Mesendoderm (in vitro differentiated cells): ENCODE results near the gene MAPKAPK5.

ENCODE experiments used
- DNase-seq: peaks from one replicate; pipeline ENCODE4 v3.0.0; 2013
- H2AK5ac ChIP-seq: 2 replicates; pipeline ENCODE4 v1.6.1; 2013; ENCODE audit warnings: low read length, inconsistent platforms
- H2BK120ac ChIP-seq: 2 replicates; pipeline ENCODE4 v1.6.1; 2013; ENCODE audit warnings: low read depth, mild to moderate bottlenecking, low read length, moderate library complexity, mixed read lengths
- H2BK15ac ChIP-seq: replicated peaks from 2 replicates; pipeline ENCODE4 v1.6.1; 2013; ENCODE audit warnings: low read depth, mild to moderate bottlenecking, moderate library complexity
- H2BK5ac ChIP-seq: 2 replicates; pipeline ENCODE4 v1.6.1; 2013; ENCODE audit warnings: low read length, inconsistent platforms
- H3K18ac ChIP-seq: 2 replicates; pipeline ENCODE4 v1.6.1; 2013; ENCODE audit warnings: mild to moderate bottlenecking, low read length, mixed read lengths
- H3K23ac ChIP-seq: one replicate; pipeline ENCODE4 v1.6.1; 2013; ENCODE audit warnings: low read length
- H3K27ac ChIP-seq: 2 replicates; pipeline ENCODE4 v1.5.1; 2013; ENCODE audit warnings: low read depth, mild to moderate bottlenecking, inconsistent platforms, low read length, moderate library complexity
- H3K27me3 ChIP-seq: 2 replicates; pipeline ENCODE4 v1.6.1; 2013; ENCODE audit warnings: low read length, control low read depth, mild to moderate bottlenecking, inconsistent platforms; ENCODE audit not compliant: insufficient read depth, poor library complexity
- H3K36me3 ChIP-seq: 2 replicates; pipeline ENCODE4 v1.6.1; 2013; ENCODE audit warnings: low read length, inconsistent platforms; ENCODE audit not compliant: control insufficient read depth, insufficient read depth
- H3K4ac ChIP-seq: one replicate; pipeline ENCODE4 v1.6.1; 2013; ENCODE audit warnings: low read depth, mild to moderate bottlenecking, low read length, moderate library complexity
- H3K4me1 ChIP-seq: 2 replicates; pipeline ENCODE4 v1.6.1; 2013; ENCODE audit warnings: low read depth, low read length, inconsistent platforms; ENCODE audit not compliant: control insufficient read depth
- H3K4me2 ChIP-seq: 2 replicates; pipeline ENCODE4 v1.6.1; 2013; ENCODE audit warnings: low read length
- H3K4me3 ChIP-seq: 2 replicates; pipeline ENCODE4 v1.5.1; 2013; ENCODE audit warnings: mild to moderate bottlenecking, low read length
- H3K56ac ChIP-seq: one replicate; pipeline ENCODE4 v1.6.1; 2013; ENCODE audit warnings: low read length
- H3K79me1 ChIP-seq: 2 replicates; pipeline ENCODE4 v1.6.1; 2013; ENCODE audit warnings: low read length, inconsistent platforms
- H3K79me2 ChIP-seq: 2 replicates; pipeline ENCODE4 v1.6.1; 2013; ENCODE audit warnings: mild to moderate bottlenecking, low read length; ENCODE audit not compliant: control insufficient read depth, insufficient read depth
- H3K9ac ChIP-seq: 2 replicates; pipeline ENCODE4 v1.6.1; 2013; ENCODE audit warnings: low read length, inconsistent platforms
- H4K5ac ChIP-seq: one replicate; pipeline ENCODE4 v1.6.1; 2013; ENCODE audit warnings: low read length
- H4K8ac ChIP-seq: one replicate; pipeline ENCODE4 v1.6.1; 2013; ENCODE audit warnings: low read depth, mild to moderate bottlenecking, control low read depth, low read length, moderate library complexity
- WGBS: extraction: QIAGEN DNeasy Blood & Tissue Kit; methylation state at CpG from one replicate; pipeline ENCODE4 v1.1.7; 2013; ENCODE audit warnings: low lambda C conversion rate, missing lambda C conversion rate; ENCODE audit not compliant: insufficient coverage; ENCODE audit errors: extremely low coverage; 5-methylcytosine and 5-hydroxymethylcytosine counted together

Gene MAPKAPK5

DNA sequence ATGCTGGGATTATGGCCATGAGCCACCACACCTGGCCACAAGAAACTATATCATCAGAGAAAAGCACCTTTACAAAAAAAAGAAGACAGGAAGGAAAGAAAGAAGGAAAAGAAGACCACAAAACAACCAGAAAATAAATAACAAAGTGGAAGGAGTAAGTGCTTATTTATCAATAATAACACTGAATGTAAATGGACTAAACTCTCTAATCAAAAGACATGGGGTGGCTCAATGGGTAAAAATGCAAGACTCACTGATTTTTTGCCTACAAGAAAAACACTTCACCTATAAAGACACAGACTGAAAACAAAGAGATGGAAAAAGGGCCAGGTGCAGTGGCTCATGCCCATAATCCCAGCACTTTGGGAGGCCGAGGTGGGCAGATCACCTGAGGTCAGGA is 65.7 kb downstream of the MAPKAPK5 start:
- Histone ChIP-seq H3K4me1 (no peaks in the 10 kb centered on the region), H3K4ac (no peak overlapping the region), H4K8ac (no peak overlapping the region), H2BK120ac (no peak overlapping the region), H3K18ac (no peak overlapping the region), H3K79me1 (no peaks in the 10 kb centered on the region), H2AK5ac (no peak overlapping the region), H3K79me2 (no peaks in the 10 kb centered on the region), H3K4me3 (no peak overlapping the region), H3K23ac (no peak overlapping the region), H3K56ac (no peak overlapping the region), H3K36me3 (no peaks in the 10 kb centered on the region), H3K9ac (no peak overlapping the region), H2BK15ac (no peak overlapping the region), H4K5ac (no peak overlapping the region), H2BK5ac (no peak overlapping the region), H3K27ac (no peak overlapping the region), H3K27me3 (no peaks in the 10 kb centered on the region), H3K4me2 (no peak overlapping the region)
- WGBS, result no CpG with 5 or more reads among the region's 1 CpG
- no peak for DNase-seq

DNA sequence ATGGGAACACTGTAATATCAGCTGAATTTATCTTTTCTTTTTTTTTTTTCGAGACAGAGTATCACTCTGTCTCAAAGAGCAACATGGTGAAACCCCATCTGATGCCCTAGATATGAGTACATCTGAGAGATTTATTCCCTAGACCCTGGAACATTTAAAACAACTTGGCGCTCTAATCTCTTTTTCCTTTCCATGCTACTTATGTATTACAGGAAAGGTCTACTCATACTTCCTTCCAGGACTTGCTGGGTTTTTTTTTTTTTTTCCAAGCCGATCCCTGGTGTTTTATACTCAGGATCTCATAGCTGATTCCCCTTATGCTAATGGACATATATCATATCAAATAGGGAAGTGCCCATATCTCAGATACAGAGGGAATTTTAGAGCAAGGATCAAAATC is 83.1 kb downstream of the MAPKAPK5 start:
- Histone ChIP-seq H3K18ac (no peak overlapping the region), H4K5ac (no peak overlapping the region), H3K4me1 (no peaks in the 10 kb centered on the region), H2BK120ac (no peak overlapping the region), H3K27ac (no peak overlapping the region), H3K4me3 (no peak overlapping the region), H3K4ac (no peak overlapping the region), H4K8ac (no peak overlapping the region), H3K56ac (no peak overlapping the region), H3K9ac (no peak overlapping the region), H3K4me2 (no peak overlapping the region), H2BK5ac (no peak overlapping the region), H2AK5ac (no peak overlapping the region), H3K79me1 (no peaks in the 10 kb centered on the region), H2BK15ac (no peak overlapping the region), H3K79me2 (no peaks in the 10 kb centered on the region), H3K36me3 (no peaks in the 10 kb centered on the region), H3K27me3 (no peaks in the 10 kb centered on the region), H3K23ac (no peak overlapping the region)
- no peak for DNase-seq
- WGBS, result no CpG with 5 or more reads among the region's 3 CpGs

DNA sequence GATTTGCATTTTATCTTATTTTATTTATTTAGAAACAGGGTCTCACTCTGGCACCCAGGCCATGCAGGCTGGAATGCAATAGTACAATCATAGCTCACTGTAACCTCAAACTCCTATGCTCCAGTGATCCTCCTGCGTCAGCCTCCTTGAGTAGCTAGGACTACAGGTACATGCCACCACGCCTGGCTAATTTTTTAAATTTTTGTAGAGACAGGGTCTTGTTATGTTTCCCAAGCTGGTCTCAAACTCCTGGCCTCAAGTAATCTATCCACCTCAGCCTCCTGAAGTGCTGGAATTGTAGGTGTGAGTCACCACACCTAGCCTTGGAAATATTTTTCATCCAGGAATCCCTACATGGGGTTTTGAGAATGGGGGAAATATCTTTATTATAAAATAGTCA is 84.6 kb downstream of the MAPKAPK5 start:
- Histone ChIP-seq H2AK5ac (no peak overlapping the region), H3K23ac (no peak overlapping the region), H3K79me2 (no peaks in the 10 kb centered on the region), H4K8ac (no peak overlapping the region), H3K4ac (no peak overlapping the region), H3K56ac (no peak overlapping the region), H3K36me3 (no peaks in the 10 kb centered on the region), H3K4me1 (no peaks in the 10 kb centered on the region), H2BK15ac (no peak overlapping the region), H3K9ac (no peak overlapping the region), H3K4me2 (no peak overlapping the region), H3K79me1 (no peaks in the 10 kb centered on the region), H3K27ac (no peak overlapping the region), H4K5ac (no peak overlapping the region), H3K4me3 (no peak overlapping the region), H2BK5ac (no peak overlapping the region), H3K27me3 (no peaks in the 10 kb centered on the region), H3K18ac (no peak overlapping the region), H2BK120ac (no peak overlapping the region)
- WGBS, result no CpG with 5 or more reads among the region's 2 CpGs
- DNase-seq, result no peak

DNA sequence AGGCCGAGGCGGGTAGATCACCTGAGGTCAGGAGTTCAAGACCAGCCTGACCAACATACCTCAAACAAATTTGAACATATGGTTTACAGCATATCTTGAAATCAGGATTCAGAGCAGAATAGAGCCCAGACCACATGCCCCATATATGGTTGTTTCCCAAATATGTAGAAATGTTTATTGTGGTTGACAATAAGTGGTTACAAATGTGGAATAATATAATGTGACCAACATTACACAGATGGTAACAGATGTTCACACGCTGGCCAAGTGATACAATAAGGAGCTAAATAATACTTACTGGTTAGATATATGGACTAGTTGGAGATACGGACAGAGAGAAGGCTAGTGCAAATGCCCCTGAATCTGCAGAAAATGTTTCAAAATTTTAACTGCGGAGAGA is 85.3 kb downstream of the MAPKAPK5 start:
- no peaks in the 10 kb centered on the region for H3K27me3 ChIP-seq
- H2AK5ac ChIP-seq, result no peak overlapping the region
- no peak overlapping the region for H3K9ac ChIP-seq
- H2BK120ac ChIP-seq, result no peak overlapping the region
- WGBS, result no CpG with 5 or more reads among the region's 5 CpGs
- H4K5ac ChIP-seq, result no peak overlapping the region
- no peak overlapping the region for H3K27ac ChIP-seq
- H3K4me3 ChIP-seq, result no peak overlapping the region
- no peaks in the 10 kb centered on the region for H3K36me3 ChIP-seq
- H3K23ac ChIP-seq, result no peak overlapping the region
- H3K18ac ChIP-seq, result no peak overlapping the region
- no peak overlapping the region for H2BK15ac ChIP-seq
- no peaks in the 10 kb centered on the region for H3K4me1 ChIP-seq
- H3K56ac ChIP-seq, result no peak overlapping the region
- H3K4ac ChIP-seq, result no peak overlapping the region
- no peaks in the 10 kb centered on the region for H3K79me1 ChIP-seq
- no peak overlapping the region for H4K8ac ChIP-seq
- no peak for DNase-seq
- H3K79me2 ChIP-seq, result no peaks in the 10 kb centered on the region
- H3K4me2 ChIP-seq, result no peak overlapping the region
- no peak overlapping the region for H2BK5ac ChIP-seq

DNA sequence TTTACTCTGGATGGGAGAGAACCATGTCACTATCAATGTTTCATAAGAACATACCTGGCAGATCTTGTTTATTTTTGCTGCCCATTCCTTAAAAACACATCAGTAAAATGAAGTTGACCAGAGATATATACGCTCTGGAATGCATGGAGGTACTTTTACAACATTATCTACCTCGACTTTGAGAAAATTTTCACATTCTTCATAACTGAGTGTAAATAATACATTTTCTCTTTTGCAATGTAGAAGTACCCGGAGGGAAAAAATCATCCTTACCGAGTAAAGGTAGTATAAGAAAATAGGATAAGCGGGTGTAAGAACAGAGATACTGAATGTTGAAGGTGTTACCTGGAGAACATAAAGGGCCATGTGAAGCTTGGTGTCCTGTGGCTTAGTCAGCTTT is 90.2 kb downstream of the MAPKAPK5 start:
- Histone ChIP-seq H3K27me3 (no peaks in the 10 kb centered on the region), H4K8ac (no peak overlapping the region), H3K4me2 (no peak overlapping the region), H3K79me2 (no peaks in the 10 kb centered on the region), H4K5ac (no peak overlapping the region), H3K23ac (no peak overlapping the region), H2BK5ac (no peak overlapping the region), H3K56ac (no peak overlapping the region), H3K27ac (no peak overlapping the region), H2BK15ac (no peak overlapping the region), H2AK5ac (no peak overlapping the region), H3K79me1 (no peaks in the 10 kb centered on the region), H3K9ac (no peak overlapping the region), H3K36me3 (no peaks in the 10 kb centered on the region), H2BK120ac (no peak overlapping the region), H3K4ac (no peak overlapping the region), H3K4me3 (no peak overlapping the region), H3K18ac (no peak overlapping the region), H3K4me1 (no peaks in the 10 kb centered on the region)
- DNase-seq, result no peak
- no CpG with 5 or more reads among the region's 5 CpGs for WGBS

DNA sequence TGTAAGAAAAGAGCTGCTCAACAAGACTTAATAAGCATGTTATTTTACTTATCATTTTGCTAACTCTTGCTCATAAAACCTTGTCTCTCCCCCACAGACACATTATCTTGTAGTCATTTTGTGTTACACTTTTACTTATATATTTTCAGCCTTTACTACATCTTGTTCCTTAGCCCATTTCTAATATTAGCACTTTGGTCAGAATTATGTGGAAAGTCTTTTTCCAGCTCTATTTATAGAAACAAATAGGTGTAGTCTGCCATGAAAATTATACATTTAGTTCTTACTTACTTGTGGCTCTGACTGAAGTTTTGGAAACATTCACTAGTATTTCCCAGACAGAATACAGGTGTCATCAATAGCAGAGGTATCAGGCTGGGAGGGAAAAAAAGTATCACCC is 94.8 kb downstream of the MAPKAPK5 start:
- H3K9ac ChIP-seq, result no peak overlapping the region
- no peaks in the 10 kb centered on the region for H3K27me3 ChIP-seq
- H3K36me3 ChIP-seq, result no peaks in the 10 kb centered on the region
- no peak overlapping the region for H3K56ac ChIP-seq
- no peak overlapping the region for H2AK5ac ChIP-seq
- no peaks in the 10 kb centered on the region for H3K79me1 ChIP-seq
- H3K27ac ChIP-seq, result no peak overlapping the region
- H3K18ac ChIP-seq, result no peak overlapping the region
- no peak overlapping the region for H2BK5ac ChIP-seq
- H4K5ac ChIP-seq, result no peak overlapping the region
- no peak overlapping the region for H3K4me2 ChIP-seq
- no peak overlapping the region for H2BK120ac ChIP-seq
- H3K4me3 ChIP-seq, result no peak overlapping the region
- H3K79me2 ChIP-seq, result no peaks in the 10 kb centered on the region
- no peak overlapping the region for H4K8ac ChIP-seq
- no peaks in the 10 kb centered on the region for H3K4me1 ChIP-seq
- H3K23ac ChIP-seq, result no peak overlapping the region
- H3K4ac ChIP-seq, result no peak overlapping the region
- no peak for DNase-seq
- no peak overlapping the region for H2BK15ac ChIP-seq
